NCI-H2196 (cell line): ENCODE data around the gene CYRIA.

Experiments used
- DNase-seq: peaks from one replicate; lab custom pipeline; 2025; ENCODE audit not compliant: unreplicated experiment; lab: John Stamatoyannopoulos, UW

The CYRIA gene

GRCh38 chr2:16671760-16672159 is 6.1 kb upstream of the CYRIA start:
- no peak for DNase-seq

GRCh38 chr2:16669388-16669787 is 3.8 kb upstream of the CYRIA start:
- no peak for DNase-seq

DNA sequence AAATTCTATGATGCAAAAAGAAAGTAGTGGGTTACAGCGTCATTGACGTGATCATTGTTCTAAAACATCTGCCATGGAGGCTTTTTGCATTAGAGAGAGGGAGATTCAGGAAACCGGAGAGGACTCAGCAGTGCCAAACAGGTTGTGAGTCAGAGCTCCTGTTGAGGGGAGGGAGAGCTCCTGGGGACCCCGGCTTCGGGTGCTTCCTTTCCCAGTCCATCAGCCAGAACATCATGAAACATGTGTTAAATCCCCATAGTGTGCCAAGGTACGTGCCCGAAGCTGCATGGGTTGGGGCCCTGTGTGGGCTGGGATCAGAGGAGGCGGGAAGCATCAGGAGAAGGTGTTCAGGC is 791 bp upstream of the CYRIA start:
- no peak for DNase-seq

GRCh38 chr2:16664809-16665747 is 556 bp downstream of the CYRIA start:
- no peak for DNase-seq

DNA sequence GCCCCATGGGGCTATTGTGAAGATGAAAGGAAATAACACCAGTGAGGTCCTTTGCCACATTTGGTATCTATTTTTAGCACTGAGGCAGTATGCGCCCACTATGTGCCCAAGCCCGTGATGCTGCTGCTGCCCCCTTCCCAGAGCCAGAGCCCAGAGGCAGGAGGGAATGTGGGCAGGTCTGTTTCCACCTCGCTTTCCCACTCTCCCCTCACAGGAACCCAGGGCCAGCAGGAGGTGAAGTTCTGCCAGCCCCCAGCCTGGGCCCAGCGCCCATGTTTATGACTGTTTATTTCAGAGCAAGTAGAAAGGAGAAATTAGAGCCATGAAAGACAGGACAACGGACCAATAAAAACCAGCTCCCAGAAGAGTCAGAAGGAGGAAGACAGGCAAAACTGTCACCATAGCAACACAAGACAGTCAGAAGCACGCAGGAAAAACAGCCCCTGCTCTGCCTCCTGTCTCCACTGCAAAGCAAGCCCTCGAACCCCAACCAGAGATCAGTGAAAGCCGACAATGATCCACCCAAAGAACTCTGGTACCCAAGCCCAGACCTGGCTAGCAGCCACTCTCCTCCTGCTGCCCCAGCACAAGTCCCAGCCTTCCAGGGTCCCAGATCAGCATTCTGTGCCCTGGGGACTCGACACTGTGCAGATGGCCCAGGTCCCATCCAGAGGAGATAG is 1.4 kb downstream of the CYRIA start:
- DNase-seq = no peak

- no peak for DNase-seq
Observed at GRCh38 chr2:16663121-16663905, 2.3 kb downstream of the CYRIA start.

DNA sequence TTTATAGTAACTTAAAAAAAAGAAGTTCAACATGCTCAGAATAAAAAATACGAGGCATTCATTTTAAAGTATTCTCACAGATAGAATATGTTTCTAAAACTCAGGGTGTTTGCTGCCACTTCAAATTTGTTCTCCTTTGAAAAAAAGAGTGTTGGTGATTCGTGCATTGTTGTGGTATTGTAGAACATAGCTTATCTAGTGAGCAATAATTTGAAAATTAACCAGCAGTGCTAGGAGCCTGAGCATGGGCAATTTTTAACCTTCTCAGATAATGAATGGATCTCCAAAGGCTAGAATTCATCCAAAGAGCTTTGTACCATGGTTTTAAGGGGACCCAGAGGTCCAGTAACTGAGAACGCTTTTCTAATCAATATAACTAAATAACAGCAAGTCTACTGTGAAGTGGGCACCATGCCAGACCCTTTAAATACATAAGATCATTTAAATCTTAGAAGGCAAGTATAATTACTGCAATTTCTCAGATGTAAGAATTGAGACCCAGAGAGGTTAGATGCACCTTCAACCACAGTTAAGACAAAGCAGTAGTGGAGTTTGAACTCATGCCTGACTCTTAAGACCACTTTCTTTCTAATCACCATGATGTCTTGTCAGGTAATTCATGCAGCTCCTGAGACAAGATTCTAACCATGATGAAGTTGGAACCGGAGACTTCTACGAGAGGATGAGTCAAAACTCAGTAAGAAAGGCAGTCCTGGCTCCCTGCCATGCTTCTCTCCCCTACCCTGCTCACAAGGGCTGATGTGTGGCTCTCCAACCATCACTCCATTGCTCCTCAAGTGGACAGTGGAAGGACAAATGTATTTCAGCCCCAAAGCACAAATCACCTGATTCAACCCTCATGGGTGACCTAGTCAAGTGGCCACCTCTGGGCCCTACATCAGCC is 3.4 kb downstream of the CYRIA start:
- no peak for DNase-seq

DNA sequence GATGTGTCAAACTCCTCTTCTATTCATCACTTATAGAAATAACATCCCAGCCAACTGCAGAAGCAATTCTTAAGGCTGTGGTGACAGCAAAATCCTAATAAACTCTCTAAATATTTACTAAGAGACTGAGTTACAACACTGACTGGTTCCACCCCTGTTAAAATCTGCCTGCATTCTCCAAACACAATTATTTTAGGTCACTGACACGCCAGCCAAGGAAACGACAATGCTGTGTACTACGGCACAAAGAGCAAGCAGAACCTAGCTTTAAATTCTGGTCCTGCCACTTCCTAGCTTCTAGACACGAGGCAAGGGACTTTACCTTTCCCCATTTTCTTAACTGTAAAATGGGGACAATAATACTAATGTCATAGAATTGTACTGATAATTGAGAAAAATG is 4.1 kb downstream of the CYRIA start:
- DNase-seq = no peak

DNA sequence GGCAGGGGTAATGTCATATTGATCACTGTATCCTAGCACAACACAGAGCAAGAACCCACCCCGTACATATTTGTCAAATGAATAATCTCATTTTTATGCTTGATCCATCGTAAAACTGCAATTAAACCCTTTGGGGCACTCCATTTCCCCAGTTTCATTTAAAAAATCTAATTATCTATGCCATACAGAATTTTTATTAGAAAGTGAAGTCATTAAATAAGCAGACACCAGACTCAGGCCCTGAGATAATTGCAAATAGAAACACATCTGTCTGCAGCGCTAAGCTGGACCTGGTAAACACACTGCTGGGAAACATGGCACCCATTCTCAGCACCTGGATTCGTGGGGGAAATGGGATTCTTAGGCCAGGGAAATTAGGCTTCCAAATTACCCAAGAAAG is 5.1 kb downstream of the CYRIA start:
- no peak for DNase-seq

DNA sequence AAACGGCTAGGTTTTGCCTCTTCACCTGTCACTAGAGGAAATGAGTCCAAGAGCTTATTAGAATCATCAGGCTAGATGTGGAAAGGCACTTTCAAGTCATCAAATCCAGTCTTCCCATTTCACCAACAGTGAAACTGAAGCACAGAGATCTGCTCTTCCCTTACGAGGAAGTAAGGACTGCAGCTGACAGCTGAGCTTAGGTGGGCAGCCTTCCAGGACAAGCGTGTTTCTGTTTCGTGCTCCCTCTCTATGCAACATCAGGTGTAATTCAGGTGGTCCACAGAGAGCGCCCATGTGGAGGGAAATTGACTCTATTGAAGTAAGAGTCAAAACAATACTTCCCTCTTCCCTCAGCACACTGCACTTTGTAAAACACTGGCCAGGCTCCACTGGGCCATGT is 5.5 kb downstream of the CYRIA start:
- no peak for DNase-seq

DNA sequence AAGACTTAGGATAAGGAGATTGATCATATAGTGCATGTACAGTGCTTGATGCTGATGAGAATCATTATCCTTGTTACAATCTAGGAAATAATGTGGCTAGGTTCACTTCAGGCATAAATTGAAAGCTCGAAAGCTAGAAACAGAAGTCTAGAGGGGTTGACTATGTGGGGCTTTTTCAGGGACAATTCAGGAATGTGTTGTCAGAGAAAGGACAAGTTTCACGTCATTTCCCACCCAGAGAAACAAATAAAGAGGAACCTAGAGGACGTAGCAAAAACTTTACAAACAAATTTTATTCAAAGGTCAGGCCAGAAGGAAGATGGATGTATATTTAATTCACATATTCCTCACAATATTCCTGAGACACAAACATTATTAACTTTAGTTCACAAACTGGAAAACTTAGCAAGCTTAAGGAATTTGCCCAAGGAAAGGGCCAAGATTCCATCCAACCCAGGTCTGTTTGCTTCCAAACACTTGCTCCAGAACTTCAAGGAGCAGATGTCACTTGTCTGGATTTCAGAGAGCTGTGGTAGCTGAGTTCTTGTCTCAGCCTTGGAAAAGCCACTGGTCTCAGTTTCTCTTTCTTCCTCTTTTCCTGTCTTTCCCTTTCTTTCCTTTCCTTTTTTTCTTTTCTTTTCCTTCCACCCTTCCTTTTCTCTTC is 7.4 kb downstream of the CYRIA start:
- no peak for DNase-seq

- DNase-seq = no peak
Observed at GRCh38 chr2:16657671-16658070, 8.0 kb downstream of the CYRIA start.

GRCh38 chr2:16656784-16657391 is 8.7 kb downstream of the CYRIA start:
- DNase-seq = no peak

DNA sequence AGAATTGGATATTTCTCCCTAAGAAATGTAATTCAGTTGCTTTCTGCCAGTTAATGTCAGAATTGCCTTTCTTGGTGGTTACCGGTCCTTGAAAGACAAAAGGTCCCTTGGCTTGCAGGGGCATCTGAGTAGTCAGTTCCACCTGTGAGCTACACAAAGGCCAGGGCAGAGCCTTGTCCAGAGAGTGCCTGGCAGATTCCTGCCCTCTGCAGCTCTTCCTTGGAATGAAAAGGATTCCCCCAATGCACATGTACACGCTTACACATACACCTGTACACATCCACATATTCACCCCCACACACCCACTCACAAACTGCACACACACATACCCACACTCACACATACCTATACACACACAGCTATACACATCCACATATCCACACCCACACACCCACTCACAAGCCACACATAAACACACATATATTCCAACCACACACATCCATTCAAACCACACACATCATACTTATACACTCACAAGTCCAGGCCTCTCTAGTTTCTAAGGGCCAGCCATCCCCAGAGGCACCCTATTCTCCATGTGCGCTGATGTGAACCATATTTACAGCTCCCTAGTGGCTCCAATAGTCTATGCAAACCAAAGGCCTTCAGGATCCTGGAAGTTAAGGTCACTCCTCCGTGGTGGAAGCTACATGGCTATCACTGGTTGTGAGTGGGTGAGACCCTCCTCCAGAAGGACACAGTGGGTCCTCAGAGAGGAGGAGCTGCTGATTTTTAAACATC is 9.6 kb downstream of the CYRIA start:
- no peak for DNase-seq

DNA sequence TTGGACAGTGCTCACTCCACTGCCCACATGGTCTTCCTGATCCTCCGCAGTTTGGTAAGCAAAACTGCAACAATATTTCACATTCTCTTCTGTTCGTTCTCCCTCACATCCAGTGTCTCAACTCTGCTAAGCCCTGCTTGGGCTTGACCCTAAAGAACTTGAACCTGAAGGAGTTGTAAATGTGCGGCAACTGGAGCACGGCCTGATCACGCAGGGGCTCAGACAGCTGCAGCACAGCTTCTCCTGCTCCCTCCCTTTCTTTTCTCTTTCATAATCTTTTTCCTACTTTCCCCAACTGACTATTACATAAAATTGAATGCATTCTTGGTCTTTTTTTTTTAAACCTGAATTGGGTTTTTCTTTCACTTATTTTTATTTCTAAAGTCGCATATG is 10.2 kb downstream of the CYRIA start:
- no peak for DNase-seq

DNA sequence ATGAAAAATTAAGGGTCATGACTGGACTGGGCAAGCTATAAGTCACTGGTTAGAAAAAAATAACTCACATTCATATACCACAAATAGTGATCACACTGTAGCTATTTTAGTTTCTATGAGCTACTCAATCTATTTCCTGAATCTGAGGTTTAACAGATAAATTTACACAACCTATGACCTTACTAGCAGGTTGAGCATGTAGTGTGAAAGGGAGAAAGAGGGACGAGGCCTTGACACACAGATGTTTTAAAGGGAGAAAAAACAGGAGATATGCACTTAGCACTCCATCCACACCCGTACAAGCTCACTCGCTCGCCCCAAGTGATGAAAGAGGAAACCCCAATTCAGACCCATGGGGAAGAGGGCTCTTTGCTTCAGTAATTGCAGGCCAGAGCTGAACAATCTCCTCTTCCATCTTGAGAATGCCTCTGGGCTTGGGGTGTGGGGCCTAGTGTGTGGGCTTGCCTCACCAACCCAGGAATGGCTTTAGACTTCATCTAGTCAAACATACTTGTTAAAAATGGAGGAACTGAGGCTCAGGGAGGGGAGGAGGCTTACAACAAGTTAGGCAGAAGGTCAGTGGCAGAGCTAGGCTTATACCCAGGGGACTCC is 10.7 kb downstream of the CYRIA start:
- DNase-seq = no peak

- no peak for DNase-seq
Observed at GRCh38 chr2:16653799-16654198, 11.8 kb downstream of the CYRIA start.

DNA sequence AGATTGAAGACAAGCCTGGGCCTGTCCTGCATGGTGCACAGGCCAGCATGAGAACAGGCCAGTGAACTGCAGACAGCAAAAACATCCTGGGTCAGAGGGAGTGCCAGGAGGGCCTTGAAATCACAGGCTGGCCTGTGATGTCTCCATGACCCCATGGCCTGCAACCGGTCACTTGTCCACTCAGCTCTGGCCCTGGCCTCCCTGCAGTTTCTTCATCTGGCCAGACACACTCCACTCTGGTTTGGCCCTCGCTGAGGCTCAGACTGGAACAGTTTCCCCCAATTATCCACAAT is 12.6 kb downstream of the CYRIA start:
- no peak for DNase-seq
